Measurements from ENCODE around the gene SLC35D3. TPM values are rescaled to one million over a fixed set of nuclear protein-coding genes. Genes with fewer than 3 reads are reported as not detected.
"Not testable (repeated sequence)": the region's sequence is repeated elsewhere in the genome, so short reads cannot be mapped to it uniquely, and the experiment has no call there.

The SLC35D3 gene
- total and polyA plus RNA-seq, 8 donors: 0.08 to 0.31 (median 0.18) TPM; not detected in 5

DNA sequence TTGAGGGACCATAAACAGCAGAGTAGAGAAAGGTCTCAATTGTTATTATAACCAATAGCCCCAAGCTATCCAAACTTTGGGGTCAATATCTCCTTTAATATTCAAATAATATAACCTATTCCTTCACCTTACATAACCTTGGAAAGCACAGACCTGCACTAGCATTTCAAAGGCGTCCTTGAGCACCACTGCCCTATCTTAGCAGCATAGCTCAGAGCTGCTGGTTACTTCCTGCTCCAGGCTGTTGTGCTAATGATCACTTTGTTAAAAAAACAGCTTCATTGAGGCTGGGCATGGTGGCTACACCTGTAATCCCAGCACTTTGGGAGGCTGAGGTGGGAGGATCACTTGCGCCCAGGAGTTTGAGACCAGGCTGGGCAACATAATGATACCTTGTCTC lies 10.5 kb downstream of the SLC35D3 start:
- Histone ChIP-seq H3K9me3 (no peaks in the 10 kb centered on the region), H3K4me3 (no peak overlapping the region), H3K36me3 (no peaks in the 10 kb centered on the region), H3K27me3 (no peaks in the 10 kb centered on the region), H3K4me1 (peaks cover 0 to 5% (median 0%) of the 10 kb centered on the region in 4 donors), H3K27ac (no peak overlapping the region)
- intact Hi-C loops (cut with DNase I; ENCODE audit: low total_unique reads): no loop called here
- 66 to 83% (median 76%) methylated on average over 2 of the region's 2 CpGs for WGBS, 5 donors
- TF ChIP-seq POLR2A (IDR thresholded peaks at IDR 0.05): no peak
- TF ChIP-seq EP300 (IDR thresholded peaks at IDR 0.05): no peak
- TF ChIP-seq POLR2AphosphoS5 (IDR thresholded peaks at IDR 0.05): no peak
- TF ChIP-seq, protein P1, sequence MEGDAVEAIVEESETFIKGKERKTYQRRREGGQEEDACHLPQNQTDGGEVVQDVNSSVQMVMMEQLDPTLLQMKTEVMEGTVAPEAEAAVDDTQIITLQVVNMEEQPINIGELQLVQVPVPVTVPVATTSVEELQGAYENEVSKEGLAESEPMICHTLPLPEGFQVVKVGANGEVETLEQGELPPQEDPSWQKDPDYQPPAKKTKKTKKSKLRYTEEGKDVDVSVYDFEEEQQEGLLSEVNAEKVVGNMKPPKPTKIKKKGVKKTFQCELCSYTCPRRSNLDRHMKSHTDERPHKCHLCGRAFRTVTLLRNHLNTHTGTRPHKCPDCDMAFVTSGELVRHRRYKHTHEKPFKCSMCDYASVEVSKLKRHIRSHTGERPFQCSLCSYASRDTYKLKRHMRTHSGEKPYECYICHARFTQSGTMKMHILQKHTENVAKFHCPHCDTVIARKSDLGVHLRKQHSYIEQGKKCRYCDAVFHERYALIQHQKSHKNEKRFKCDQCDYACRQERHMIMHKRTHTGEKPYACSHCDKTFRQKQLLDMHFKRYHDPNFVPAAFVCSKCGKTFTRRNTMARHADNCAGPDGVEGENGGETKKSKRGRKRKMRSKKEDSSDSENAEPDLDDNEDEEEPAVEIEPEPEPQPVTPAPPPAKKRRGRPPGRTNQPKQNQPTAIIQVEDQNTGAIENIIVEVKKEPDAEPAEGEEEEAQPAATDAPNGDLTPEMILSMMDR (IDR thresholded peaks at IDR 0.05): no peak
- no peak for DNase-seq

DNA sequence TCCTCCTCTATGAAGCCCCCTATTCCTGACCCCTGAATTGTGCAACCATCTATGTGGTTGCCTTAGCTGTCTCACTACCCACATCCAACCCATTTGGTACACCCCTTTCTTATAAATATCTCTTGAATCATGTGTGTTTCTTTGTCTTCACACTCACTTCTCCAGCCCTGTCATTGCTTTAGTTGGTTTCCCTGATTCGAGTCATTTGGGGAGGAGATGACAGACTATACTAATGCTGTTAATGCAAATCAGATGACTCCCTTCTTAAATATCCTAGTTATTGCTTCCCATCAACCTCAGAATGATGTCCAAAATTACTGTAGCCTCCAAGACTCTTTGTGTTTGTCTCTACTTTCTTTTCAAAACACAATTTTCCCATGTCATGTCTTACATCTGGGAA lies 23.0 kb downstream of the SLC35D3 start:
- DNase-seq: no peak
- Histone ChIP-seq H3K27me3 (no peaks in the 10 kb centered on the region), H3K4me3 (no peak overlapping the region), H3K27ac (no peak overlapping the region), H3K9me3 (no peaks in the 10 kb centered on the region), H3K36me3 (no peaks in the 10 kb centered on the region), H3K4me1 (no peaks in the 10 kb centered on the region)
- no peak for TF ChIP-seq EP300 (IDR thresholded peaks at IDR 0.05)
- no peak for TF ChIP-seq POLR2A (IDR thresholded peaks at IDR 0.05)
- no peak for TF ChIP-seq POLR2AphosphoS5 (IDR thresholded peaks at IDR 0.05)
- 62 to 89% (median 80%) methylated on average over 1 of the region's 1 CpG for WGBS, 5 donors
- intact Hi-C loops (cut with DNase I; ENCODE audit: low total_unique reads): no loop called here

DNA sequence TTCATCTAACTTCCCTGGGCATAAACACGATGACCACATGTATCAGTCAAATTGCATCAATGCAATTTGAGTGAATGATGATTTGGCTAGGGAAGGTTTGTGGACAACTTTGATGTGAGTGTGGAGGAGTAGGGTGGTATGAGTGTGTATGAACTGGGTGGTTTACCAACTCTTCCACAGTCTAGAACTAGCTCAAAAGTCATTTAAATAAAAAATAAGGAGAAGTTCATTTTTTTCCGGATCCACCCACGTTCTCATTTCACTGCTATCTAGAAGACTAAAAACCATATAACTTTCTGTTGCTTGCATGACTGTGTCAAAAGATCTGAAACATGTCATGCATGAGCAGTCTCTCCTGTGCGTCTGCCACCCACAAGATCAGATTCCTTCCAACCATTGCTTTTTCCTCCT lies 23.6 kb downstream of the SLC35D3 start:
- 84 to 89% (median 87%) methylated on average over 4 of the region's 4 CpGs for WGBS, 5 donors
- intact Hi-C loops (cut with DNase I; ENCODE audit: low total_unique reads): no loop called here
- H3K27me3 ChIP-seq: no peaks in the 10 kb centered on the region
- no peak for DNase-seq
- no peaks in the 10 kb centered on the region for H3K9me3 ChIP-seq
- H3K27ac ChIP-seq: no peak overlapping the region
- H3K4me3 ChIP-seq: no peak overlapping the region
- TF ChIP-seq POLR2AphosphoS5 (IDR thresholded peaks at IDR 0.05) (no peak), POLR2A (IDR thresholded peaks at IDR 0.05) (no peak), EP300 (IDR thresholded peaks at IDR 0.05) (no peak)
- TF ChIP-seq, protein P1 (IDR thresholded peaks at IDR 0.05): no peak
- H3K4me1 ChIP-seq: peaks cover 0 to 4% (median 0%) of the 10 kb centered on the region in 4 donors
- H3K36me3 ChIP-seq: no peaks in the 10 kb centered on the region

DNA sequence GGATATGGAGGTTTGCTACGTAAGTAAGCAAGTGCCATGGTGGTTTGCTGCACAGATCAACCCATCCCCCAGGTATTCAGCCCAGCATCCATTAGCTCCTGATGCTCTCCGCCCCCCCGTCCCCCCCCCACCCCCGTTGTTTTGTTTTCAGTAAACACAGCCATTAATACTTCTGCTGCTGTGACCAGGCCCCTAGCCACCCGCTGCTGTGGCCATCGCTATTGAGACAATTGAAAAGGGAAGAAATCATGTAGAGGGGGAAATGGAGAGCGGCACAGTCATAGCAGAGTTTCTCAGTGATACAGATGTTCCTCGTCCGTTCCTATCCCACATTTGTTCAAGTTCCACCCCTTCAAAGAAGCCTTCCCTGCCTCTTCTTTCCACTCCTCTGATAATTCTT lies 24.9 kb downstream of the SLC35D3 start:
- intact Hi-C loops (cut with DNase I; ENCODE audit: low total_unique reads): no loop called here
- 53 to 67% (median 61%) methylated on average over 9 of the region's 9 CpGs for WGBS, 5 donors
- no peak overlapping the region for H3K27ac ChIP-seq
- no peaks in the 10 kb centered on the region for H3K9me3 ChIP-seq
- no peak for DNase-seq
- no peaks in the 10 kb centered on the region for H3K36me3 ChIP-seq
- peaks cover 0 to 5% (median 0%) of the 10 kb centered on the region in 4 donors for H3K4me1 ChIP-seq
- H3K4me3 ChIP-seq: no peak overlapping the region
- no peaks in the 10 kb centered on the region for H3K27me3 ChIP-seq
- TF ChIP-seq, protein P1 (IDR thresholded peaks at IDR 0.05): no peak
- no peak for TF ChIP-seq POLR2AphosphoS5 (IDR thresholded peaks at IDR 0.05)
- TF ChIP-seq POLR2A (IDR thresholded peaks at IDR 0.05): no peak
- TF ChIP-seq EP300 (IDR thresholded peaks at IDR 0.05): no peak

DNA sequence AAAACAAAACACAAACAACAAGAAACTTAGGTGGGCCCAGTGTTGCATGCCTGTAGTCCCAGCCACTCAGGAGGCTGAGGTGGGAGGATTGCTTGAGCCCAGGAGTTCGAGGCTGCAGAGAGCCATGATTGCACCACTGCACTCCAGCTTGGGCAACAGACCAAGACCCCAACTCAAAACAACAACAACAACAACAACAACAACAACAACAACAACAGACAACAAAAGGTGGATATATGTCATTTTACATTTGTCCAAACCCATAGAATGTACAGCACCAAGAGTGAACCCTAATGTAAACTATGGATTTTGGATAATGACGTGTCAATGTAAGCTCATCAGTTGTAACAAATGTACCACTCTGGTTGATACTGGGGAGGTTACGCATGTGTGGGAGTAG lies 27.9 kb downstream of the SLC35D3 start:
- intact Hi-C loops (cut with DNase I; ENCODE audit: low total_unique reads); H3K36me3 ChIP-seq; H3K27me3 ChIP-seq; DNase-seq; H3K9me3 ChIP-seq; H3K4me1 ChIP-seq; H3K4me3 ChIP-seq; H3K27ac ChIP-seq: not testable (repeated sequence)
- 87 to 96% (median 93%) methylated on average over 3 of the region's 3 CpGs for WGBS, 5 donors

All from stomach (tissue), 9 donors.